HG03378 (cell line): ENCODE data around the gene EVA1A.

Source experiments
- ATAC-seq: cut with Tn5 transposase; IDR thresholded peaks from one replicate; pipeline ENCODE4 v1.9.1; 2021; ENCODE audit warnings: mild to moderate bottlenecking, moderate library complexity; ENCODE audit not compliant: unreplicated experiment

Gene EVA1A

DNA sequence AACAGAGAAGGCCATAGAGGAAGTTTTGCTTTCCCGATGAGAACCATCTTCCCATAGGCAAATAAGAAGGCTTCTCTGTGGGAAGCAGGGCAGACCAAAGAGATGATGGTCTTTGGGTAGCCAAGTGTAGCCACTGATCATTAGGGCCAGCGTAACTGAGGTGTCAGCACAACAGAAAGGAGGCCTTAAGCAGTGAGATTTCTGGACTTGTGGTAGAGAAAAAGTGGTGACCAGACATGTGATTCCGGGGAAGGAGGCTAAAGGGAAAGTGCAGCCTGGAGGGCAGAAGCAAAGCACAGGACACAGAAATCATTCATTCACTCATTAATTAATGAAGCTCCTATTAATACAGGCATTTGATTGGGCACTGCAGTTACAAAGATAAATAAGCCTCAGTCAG is 15.4 kb downstream of the EVA1A start:
- ATAC-seq: no peak

GRCh38 chr2:75543446-75543845 is 17.3 kb downstream of the EVA1A start:
- no peak for ATAC-seq

DNA sequence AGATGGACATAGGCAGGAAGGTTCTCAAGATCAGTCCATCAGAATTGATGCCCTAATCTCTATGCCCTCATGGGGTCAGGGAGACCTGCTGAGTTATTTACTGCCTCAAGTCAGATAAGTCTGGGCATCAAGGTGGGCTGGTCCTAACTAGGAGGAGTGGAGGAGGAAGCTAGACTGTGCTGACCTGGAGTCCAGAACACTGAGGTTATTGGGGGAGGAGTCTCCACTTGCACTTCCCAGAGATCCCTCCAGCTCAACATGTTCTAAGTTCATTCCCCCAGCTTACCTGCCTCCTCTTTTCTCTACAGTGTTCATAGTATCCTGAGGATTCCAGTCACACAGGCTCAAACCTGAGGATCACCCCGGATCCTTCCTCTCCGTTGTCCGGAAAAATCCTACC is 19.3 kb downstream of the EVA1A start:
- ATAC-seq: no peak

DNA sequence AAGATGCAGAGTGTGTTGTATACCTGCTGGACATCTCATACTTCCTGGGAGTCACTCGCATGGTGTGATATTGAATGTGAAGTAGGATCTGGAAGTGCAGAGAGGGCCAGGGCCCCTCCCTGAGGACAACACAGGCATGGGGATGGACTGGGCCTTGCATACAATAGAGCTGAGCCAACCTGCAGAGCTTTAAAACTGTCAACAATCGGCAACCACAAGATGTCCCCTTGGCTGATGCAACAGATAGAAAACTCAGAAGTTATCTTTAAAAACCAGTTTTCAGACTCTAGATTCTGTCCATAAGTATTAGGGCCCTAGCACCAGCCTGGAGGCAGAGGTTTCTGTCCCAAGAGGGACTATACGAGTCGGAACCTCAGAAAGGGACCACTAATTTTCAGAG is 19.7 kb downstream of the EVA1A start:
- no peak for ATAC-seq

DNA sequence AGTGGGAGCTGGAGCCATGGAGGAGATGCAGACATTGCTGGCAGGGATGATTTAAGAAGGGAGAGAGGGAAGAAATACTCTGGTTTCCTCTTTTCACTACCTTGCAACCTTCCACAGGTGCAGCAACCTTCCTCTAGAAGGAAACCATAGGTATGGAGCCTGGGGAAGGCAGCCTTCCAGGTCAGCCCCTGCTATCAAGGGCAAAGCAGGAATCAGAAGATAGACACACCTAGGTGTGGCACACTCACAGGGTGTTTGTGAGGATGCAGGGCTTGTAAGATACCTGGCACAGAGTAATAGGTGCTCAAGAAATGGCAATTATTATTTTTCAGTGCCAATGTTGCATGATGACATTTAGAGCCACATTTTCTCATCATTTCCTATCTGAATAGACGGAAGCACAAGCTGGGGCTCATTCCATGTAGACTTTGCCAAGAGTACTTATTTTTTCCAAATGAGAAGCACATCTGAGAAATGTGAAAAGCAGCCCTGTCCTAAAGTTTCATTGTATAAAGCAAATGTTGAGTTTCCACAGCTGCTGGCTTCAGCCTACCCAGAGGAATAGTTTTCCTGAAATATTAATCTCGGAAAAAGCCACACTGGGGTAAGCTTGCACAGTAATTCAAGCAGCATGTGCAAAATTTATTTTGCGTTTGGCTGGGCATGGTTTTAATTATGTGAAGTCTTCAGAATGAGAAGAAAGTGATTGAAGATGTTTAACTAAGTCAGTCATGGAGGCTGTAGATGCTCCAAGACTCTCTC is 20.6 kb downstream of the EVA1A start:
- ATAC-seq: no peak

DNA sequence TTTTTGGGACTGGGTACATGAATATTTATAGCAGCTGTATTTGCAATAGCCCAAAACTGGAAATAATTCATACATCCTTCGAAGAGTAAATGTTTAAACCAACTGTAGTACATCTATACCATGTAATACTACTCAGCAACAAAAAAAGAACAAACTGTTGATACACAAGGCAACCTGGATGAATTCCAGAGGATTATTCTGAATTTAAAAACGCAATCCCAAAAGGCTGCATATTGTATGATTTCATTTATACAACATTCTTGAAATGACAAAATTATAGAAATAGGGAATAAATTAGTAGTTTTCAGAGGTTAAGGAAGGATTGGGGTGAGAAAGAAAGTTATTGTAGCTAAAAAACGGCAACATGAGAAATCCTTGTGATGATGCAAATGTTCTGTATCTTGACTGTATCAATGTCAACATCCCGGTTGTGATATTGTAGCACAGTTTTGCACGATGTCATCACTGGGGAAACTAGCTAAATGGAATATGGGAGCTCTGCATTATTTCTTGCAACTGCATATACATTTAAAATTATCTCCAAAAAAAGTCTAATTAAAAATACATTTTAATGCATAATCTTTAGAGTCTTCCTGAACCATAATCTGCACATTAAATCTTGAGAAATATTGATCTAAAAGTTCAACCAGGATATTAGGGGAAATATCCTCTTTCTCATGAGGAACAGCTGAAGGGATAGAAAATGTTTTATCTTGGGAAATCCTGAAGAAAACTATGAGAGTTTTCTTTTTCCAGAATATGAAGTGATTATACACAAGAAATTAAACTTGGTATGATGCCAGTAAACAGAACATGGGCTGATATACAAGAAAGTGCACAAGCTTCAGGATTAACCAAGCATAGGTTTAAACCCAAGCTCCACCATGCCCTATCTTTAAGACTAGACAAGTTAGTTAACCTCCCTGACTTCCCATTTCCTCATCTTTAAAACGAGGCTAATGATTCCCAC is 21.9 kb downstream of the EVA1A start:
- no peak for ATAC-seq

DNA sequence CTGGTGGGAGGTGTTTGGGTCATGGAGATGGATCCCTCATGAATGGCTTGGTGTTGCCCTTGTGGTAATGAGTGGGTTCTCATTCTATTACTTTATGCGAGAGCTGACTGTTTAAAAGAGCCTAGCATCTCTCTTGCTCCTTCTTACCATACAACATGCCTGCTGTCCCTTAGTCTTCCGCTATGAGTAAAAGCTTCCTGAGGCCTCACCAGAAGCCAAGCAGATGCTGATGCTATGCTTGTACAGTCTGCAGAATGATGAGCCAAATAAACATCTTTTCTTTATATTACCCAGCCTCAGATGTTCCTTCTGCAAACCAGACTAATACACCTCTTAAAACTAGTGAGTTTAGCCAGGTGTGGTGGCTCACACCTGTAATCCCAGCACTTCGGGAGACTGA is 23.1 kb downstream of the EVA1A start:
- no peak for ATAC-seq

- no peak for ATAC-seq
Measured at GRCh38 chr2:75533135-75533534, 27.6 kb downstream of the EVA1A start.

GRCh38 chr2:75532488-75532887 is 28.3 kb downstream of the EVA1A start:
- ATAC-seq: no peak

GRCh38 chr2:75528221-75528977 is 32.3 kb downstream of the EVA1A start:
- ATAC-seq: no peak

GRCh38 chr2:75527676-75528075 is 33.1 kb downstream of the EVA1A start:
- no peak for ATAC-seq

DNA sequence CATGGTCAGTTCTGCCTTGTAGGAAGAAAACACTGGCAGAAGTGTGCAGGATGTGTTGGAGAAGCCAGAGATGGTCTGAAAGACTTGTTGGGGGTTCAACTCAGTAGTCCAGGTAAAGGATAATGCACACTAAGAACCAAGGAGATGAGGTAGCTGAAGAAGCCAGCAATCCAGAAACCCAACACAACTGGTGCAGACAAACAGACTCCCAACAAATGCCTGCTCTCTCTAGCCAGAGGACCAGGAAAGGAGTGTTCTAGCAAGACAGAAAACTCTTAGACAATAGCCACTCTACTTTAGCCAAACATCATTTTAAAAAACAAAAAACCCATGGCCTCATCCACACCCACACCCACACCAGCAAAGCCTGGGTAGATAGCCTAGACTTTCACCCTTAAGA is 33.9 kb downstream of the EVA1A start:
- no peak for ATAC-seq

- ATAC-seq: no peak
Measured at GRCh38 chr2:75525434-75526310, 35.1 kb downstream of the EVA1A start.

- ATAC-seq: no peak
Measured at GRCh38 chr2:75524276-75524911, 36.3 kb downstream of the EVA1A start.

DNA sequence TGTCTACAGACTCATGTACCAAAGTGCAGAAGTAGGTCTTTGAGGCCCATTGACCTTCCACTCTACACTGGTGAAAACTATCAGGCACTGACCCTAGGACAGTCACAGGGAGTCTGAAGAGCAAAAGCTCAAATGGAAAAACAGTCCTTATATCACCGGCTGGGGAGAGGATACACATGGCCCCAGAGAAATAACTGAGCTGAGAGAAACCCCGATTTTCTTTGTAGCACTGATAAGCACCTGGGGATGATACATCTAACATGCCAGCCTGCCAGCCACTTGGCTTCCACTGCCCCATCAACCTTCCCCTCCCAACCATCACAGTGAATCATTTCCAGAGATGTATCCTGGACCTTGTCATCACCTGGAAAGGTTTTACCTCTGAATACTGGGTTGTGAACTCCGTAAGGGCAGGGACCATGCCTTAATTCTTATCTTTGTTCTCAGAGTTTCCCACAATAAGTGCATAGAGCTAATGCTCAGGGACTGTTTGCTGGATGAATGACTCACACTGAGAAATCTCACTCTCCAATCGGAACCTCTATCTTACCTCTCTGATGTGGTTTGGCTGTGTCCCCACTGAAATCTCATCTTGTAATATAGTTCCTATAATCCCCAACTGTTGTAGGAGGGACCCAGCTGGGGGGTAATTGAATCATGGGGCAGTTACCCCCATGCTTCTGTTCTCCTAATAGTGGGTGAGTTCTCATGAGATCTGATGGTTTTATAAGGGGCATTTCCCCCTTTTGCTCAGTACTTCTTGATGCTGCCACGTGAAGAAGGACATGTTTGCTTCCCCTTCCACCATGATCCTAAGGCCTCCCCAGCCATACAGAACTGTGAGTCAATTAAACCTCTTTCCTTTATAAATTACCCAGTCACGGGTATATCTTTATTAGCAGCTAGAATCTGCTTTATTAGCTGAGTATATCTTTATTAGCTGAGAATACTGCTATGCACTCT is 37.1 kb downstream of the EVA1A start:
- ATAC-seq: peak; percentile 62

DNA sequence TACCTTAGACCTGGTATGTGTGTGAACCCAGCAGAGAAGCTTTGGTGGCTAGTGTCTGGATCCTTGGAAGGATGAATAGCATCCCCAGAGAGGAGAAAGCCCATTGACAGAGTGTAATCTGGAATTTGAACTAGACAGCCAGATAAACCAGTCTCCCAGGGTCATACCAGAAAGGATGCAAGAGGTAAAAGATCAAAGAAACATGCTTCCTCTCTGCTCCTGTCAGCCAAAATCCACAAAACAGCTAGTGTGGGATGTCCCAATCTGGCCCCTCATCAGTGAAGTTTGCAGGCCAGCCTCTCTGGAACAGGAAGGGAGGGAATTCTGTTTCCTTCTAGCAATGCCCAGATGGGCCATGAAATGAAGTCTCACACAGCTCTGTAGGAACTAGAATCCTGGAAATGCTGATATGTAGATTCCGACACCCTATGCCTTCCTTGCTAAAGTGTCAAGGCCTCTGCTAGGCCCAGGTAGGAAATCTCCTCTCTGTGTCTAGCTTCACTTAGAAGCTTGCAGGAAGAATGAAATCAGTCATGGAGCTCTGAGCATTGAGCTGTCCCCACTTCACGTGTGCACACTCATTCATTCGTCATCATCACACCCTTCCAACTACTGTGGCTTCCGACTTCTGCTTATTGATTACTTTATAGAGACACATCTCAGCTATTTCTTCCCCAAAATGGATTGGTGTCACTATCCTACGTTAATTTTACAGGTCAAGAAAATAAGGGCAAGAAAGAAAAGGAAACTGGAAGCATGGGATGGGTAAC is 38.0 kb downstream of the EVA1A start:
- ATAC-seq: no peak

- ATAC-seq: no peak
Measured at GRCh38 chr2:75521225-75521872, 39.4 kb downstream of the EVA1A start.
